Osteocyte (in vitro differentiated cells): ENCODE measurements around the gene GPR173. TPM values are rescaled to one million over a fixed set of nuclear protein-coding genes. Genes with fewer than 3 reads are reported as not detected.

ENCODE experiments used
- DNase-seq: peaks from one replicate; pipeline ENCODE4 v3.0.0; 2021; ENCODE audit warnings: mixed read lengths; ENCODE audit not compliant: unreplicated experiment; ENCODE audit errors: extremely low spot score
- H3K27ac Mint-ChIP-seq: one replicate; pipeline ENCODE4 v1.8.0; 2021; ENCODE audit warnings: mild to moderate bottlenecking, mixed read lengths; ENCODE audit not compliant: unreplicated experiment
- H3K27me3 Mint-ChIP-seq: one replicate; pipeline ENCODE4 v1.8.0; 2021; ENCODE audit warnings: mixed read lengths; ENCODE audit not compliant: unreplicated experiment
- H3K36me3 Mint-ChIP-seq: one replicate; pipeline ENCODE4 v1.8.0; 2021; ENCODE audit warnings: mixed read lengths; ENCODE audit not compliant: unreplicated experiment
- H3K4me1 Mint-ChIP-seq: one replicate; pipeline ENCODE4 v1.8.0; 2021; ENCODE audit warnings: mixed read lengths; ENCODE audit not compliant: unreplicated experiment
- H3K4me3 Mint-ChIP-seq: one replicate; pipeline ENCODE4 v1.8.0; 2021; ENCODE audit warnings: mild to moderate bottlenecking, moderate library complexity, mixed read lengths; ENCODE audit not compliant: unreplicated experiment
- H3K9me3 Mint-ChIP-seq: one replicate; pipeline ENCODE4 v1.8.0; 2021; ENCODE audit warnings: mixed read lengths; ENCODE audit not compliant: unreplicated experiment
- CTCF ChIP-seq: fragments of 200-600 bp; sonication (generic); IDR thresholded peaks from 2 replicates; pipeline ENCODE4 v1.5.0; 2021; ENCODE audit warnings: antibody characterized with exemption, mild to moderate bottlenecking, moderate library complexity
- total RNA-seq: library from RNA; stranded (reverse); gene quantifications from 2 replicates; pipeline ENCODE4 v1.2.1, GENCODE V29; 2021

Gene GPR173
- total RNA-seq, 1 donor from 2014 or later, result 17.3 TPM

DNA sequence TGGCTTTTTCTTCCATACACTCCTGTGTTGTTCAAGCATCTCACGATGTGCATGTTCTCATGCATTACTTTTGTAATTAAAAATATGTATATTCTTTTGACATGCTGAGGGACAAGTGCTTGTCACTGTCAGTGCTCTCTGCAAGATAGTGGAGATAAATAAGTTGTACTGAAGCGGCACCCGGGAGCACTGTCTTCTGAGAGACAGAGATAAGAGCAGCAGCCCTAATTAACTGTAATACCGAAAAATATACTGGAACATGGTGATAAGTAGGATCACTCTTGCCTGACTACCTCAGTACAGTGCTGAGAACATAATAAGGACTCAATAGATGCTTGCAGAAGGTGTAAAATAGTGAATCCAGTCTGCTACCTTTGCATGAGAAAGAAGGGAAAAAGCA, 9.4 kb upstream of the GPR173 start:
- H3K27ac Mint-ChIP-seq, result no peak overlapping the region
- no peaks in the 10 kb centered on the region for H3K36me3 Mint-ChIP-seq
- no peaks in the 10 kb centered on the region for H3K9me3 Mint-ChIP-seq
- DNase-seq, result no peak
- no peak for TF ChIP-seq CTCF
- H3K27me3 Mint-ChIP-seq, result peaks cover 28% of the 10 kb centered on the region
- no peaks in the 10 kb centered on the region for H3K4me1 Mint-ChIP-seq
- H3K4me3 Mint-ChIP-seq, result no peak overlapping the region

DNA sequence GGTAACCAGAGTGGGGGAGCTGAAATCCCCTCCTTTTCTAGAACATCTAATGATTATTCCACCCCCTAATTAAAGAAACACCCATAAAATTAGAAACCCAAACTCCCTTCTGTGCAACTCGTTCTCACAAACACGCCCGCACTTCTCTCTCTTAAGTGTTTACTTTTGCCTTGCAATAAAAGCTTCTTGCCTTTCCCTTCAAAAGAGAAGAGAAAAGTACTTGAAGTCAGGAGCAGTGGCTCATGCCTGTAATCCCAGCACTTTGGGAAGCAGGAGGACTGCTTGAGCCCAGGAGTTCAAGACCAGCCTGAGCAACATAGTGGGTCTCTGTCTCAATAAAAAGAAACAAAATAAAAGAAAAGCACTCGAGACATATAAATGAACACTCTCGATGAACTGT, 3.6 kb upstream of the GPR173 start:
- Mint-ChIP-seq H3K36me3 (no peaks in the 10 kb centered on the region), H3K27ac (no peak overlapping the region), H3K9me3 (no peaks in the 10 kb centered on the region), H3K4me3 (no peak overlapping the region), H3K4me1 (peaks cover 12% of the 10 kb centered on the region), H3K27me3 (peaks cover 7% of the 10 kb centered on the region)
- DNase-seq, result no peak
- TF ChIP-seq CTCF, result no peak

DNA sequence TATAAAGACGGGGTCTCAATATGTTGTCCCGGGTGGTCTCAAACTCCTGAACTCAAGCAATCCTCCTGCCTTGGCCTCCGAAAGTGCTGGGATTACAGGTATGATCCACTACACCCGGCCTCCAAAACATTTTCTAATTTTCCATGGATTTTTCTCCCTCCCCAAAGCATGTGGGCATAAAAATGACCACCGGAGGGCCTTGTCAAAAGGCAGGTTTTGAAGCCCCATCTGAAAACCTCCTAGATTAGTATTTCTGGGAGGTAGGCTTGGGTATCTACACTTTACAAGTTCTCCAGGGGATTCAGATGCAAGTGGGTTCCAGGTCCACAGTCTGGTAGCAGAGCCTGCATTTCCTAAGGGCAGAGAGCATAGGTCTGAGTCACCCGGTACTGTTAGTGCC, 1.4 kb upstream of the GPR173 start:
- Mint-ChIP-seq H3K4me1 (peaks cover 12% of the 10 kb centered on the region), H3K4me3 (peak overlapping the region; percentile 9), H3K36me3 (no peaks in the 10 kb centered on the region), H3K27ac (peak overlapping the region; percentile 76), H3K9me3 (no peaks in the 10 kb centered on the region), H3K27me3 (no peaks in the 10 kb centered on the region)
- peak; percentile 30 for TF ChIP-seq CTCF
- no peak for DNase-seq

DNA sequence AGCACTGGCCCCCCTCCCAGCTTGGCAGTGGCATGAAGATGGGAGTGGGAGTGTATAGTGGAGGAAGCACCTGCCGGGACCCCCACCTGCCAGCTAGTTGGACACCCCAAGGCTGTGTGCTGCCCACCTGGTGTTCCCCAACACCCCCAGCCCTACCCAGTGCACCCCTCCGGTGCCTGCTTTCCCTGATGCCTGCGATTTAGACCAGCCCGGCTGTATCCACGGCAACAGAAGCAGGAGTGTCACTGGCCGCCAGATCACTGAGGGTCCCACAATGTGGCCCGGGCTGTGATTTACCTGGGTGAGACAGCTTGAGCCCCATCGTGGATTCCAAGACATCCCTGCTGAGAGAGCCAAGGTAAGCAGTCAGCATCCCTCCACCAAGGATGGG, 533 bp downstream of the GPR173 start:
- peak overlapping the region; percentile 72 for H3K27ac Mint-ChIP-seq

GRCh38 chrX:53050841-53051240, 2.3 kb downstream of the GPR173 start:
- peak; percentile 72 for DNase-seq
- TF ChIP-seq CTCF, result no peak
- Mint-ChIP-seq H3K27ac (no peak overlapping the region), H3K9me3 (no peaks in the 10 kb centered on the region), H3K36me3 (no peaks in the 10 kb centered on the region), H3K27me3 (no peaks in the 10 kb centered on the region), H3K4me1 (peaks cover 14% of the 10 kb centered on the region), H3K4me3 (peak overlapping the region; percentile 79)

More for the DNA sequence above, 533 bp downstream of the GPR173 start:
- Mint-ChIP-seq H3K4me3 (peak overlapping the region; percentile 79), H3K4me1 (peaks cover 14% of the 10 kb centered on the region), H3K36me3 (no peaks in the 10 kb centered on the region), H3K9me3 (no peaks in the 10 kb centered on the region), H3K27me3 (no peaks in the 10 kb centered on the region)
- peak; percentile 81 for DNase-seq
- no peak for TF ChIP-seq CTCF
